ENCODE measurements around the gene SLC6A8.

SLC6A8 gene

DNA sequence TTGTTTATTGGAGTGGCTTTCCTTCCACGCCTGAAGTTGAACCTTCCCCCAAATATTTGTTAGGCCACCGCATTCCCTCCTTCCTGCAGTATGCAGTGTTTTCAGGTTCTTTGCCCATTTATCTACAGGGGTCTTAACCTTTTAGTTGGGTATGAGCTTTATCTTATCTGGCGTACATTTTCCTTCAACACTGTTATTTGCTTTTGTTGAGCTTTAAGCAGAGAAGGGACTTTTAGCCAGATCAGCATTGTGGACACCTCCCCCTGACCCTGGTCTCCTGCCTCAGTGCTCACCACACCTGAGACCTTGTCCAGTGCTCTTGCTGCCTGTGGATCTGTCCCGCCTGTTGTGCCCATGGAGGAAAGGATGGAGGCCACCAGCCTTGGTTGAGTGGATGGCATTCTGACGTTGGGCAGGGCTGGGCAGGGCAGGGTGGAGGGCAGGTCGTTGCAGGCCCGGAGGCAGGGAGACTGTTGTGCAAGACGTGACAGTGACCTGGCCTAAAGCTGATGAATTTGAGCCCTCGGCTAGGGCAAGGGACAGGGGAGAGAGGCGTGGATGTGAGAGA is 41.7 kb upstream of the SLC6A8 start:
- Histone ChIP-seq H3K27me3 (ENCODE audit: insufficient read depth, poor library complexity, severe bottlenecking) (peaks cover 18% of the 10 kb centered on the region), H3K4me1 (ENCODE audit: insufficient read depth, poor library complexity, severe bottlenecking) (peaks cover 5% of the 10 kb centered on the region)
- peak; percentile 46 for DNase-seq (ENCODE audit: low spot score)

DNA sequence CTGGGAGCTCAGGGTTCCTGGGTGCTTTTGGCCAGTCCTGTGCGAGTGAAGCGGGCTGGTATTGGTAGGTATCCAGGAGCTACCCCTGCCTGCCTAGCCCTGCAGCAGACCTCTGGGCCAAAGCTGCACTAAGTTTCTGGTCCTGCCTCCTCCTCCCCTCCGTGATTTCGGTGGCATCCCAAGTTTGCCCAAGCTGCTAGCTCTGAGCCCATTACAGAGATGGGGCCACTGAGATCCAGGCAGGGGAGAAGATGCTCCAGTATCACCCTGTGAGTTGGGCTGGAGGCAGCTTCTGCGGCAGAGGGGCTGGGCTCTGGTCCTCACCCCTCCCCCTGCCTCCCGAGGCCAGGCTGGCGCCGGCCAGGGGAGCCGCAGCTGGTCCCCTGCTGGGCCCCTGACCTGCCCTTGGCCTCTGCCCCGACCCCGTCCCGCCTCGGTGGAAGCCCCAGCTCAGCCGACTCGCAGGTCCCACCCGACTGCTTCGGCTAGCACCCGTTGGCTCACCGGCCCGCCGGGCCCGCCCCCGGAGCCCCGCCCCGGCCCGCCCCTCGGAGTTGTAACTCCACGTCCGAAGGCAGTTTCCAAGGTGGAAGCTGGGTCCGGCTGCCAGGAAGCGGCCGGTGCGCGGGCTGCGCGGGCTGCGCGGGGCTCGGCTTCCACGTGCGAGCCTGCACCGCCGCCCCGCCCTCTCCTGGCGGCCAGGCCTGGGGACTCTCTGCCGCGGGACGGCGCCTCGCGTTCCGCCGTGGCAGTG is 40.9 kb upstream of the SLC6A8 start, which contains the start of gene DUSP9:
Gene DUSP9, plus strand, starts transcription at position 584 of the 754 bp plus-strand sequence. CDS start 751 bp downstream, outside the sequence.
- no peaks in the 10 kb centered on the region for H3K36me3 ChIP-seq (ENCODE audit: low read depth)
- H3K4me1 ChIP-seq (ENCODE audit: insufficient read depth, poor library complexity, severe bottlenecking): peaks cover 5% of the 10 kb centered on the region
- TF ChIP-seq, protein P1, sequence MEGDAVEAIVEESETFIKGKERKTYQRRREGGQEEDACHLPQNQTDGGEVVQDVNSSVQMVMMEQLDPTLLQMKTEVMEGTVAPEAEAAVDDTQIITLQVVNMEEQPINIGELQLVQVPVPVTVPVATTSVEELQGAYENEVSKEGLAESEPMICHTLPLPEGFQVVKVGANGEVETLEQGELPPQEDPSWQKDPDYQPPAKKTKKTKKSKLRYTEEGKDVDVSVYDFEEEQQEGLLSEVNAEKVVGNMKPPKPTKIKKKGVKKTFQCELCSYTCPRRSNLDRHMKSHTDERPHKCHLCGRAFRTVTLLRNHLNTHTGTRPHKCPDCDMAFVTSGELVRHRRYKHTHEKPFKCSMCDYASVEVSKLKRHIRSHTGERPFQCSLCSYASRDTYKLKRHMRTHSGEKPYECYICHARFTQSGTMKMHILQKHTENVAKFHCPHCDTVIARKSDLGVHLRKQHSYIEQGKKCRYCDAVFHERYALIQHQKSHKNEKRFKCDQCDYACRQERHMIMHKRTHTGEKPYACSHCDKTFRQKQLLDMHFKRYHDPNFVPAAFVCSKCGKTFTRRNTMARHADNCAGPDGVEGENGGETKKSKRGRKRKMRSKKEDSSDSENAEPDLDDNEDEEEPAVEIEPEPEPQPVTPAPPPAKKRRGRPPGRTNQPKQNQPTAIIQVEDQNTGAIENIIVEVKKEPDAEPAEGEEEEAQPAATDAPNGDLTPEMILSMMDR (IDR thresholded peaks at IDR 0.05; ENCODE audit: poor library complexity, severe bottlenecking): no peak
- no peaks in the 10 kb centered on the region for H3K9me3 ChIP-seq (ENCODE audit: severe bottlenecking)
- peak; percentile 47 for DNase-seq (ENCODE audit: low spot score)
- peak; percentile 67 for ATAC-seq (ENCODE audit: low read depth)
- H3K27me3 ChIP-seq (ENCODE audit: insufficient read depth, poor library complexity, severe bottlenecking): peaks cover 15% of the 10 kb centered on the region
- H3K4me3 ChIP-seq (ENCODE audit: severe bottlenecking): peak within 1 kb of the TSS; percentile 25
- H3K27ac ChIP-seq (ENCODE audit: poor library complexity, severe bottlenecking): no peak within 1 kb of the TSS

More for the DNA sequence above, 41.7 kb upstream of the SLC6A8 start:
- H3K9me3 ChIP-seq (ENCODE audit: severe bottlenecking): no peaks in the 10 kb centered on the region
- no peaks in the 10 kb centered on the region for H3K36me3 ChIP-seq (ENCODE audit: low read depth)
- no peak overlapping the region for H3K4me3 ChIP-seq (ENCODE audit: severe bottlenecking)
- TF ChIP-seq, protein P1 (IDR thresholded peaks at IDR 0.05; ENCODE audit: poor library complexity, severe bottlenecking): no peak
- ATAC-seq (ENCODE audit: low read depth): peak; percentile 53
- no peak overlapping the region for H3K27ac ChIP-seq (ENCODE audit: poor library complexity, severe bottlenecking)

DNA sequence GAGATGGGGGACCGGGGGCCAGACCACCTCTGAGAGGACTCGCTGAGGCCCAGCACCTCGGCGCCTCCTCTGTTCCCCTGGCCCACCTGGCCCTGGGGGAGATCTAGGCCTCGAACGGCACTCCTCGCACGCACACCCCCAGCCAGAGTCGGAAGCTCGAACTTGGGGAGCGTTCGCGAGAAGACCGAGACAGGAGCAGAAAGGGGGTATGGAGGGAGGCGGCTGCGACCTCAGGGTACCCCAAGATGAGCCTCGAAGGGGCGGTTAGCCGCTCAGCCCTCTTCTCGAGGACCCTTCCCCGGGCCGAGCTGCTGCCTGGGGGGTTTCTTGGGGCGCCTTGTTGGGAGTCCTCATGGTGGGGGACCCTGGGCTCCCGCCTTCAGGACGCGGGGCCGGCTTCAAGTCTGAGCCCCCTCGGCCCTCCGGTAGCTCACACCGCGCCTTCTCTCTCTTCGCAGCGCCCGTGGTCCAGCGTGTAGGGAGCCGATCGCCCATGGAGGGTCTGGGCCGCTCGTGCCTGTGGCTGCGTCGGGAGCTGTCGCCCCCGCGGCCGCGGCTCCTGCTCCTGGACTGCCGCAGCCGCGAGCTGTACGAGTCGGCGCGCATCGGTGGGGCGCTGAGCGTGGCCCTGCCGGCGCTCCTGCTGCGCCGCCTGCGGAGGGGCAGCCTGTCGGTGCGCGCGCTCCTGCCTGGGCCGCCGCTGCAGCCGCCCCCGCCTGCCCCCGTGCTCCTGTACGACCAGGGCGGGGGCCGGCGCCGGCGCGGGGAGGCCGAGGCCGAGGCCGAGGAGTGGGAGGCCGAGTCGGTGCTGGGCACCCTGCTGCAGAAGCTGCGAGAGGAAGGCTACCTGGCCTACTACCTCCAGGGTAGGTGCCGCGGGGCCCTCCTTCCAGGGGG is 40.0 kb upstream of the SLC6A8 start:
- peak; percentile 22 for DNase-seq (ENCODE audit: low spot score)
- H3K27me3 ChIP-seq (ENCODE audit: insufficient read depth, poor library complexity, severe bottlenecking): peaks cover 12% of the 10 kb centered on the region
- H3K4me3 ChIP-seq (ENCODE audit: severe bottlenecking): peak overlapping the region; percentile 25
- no peaks in the 10 kb centered on the region for H3K9me3 ChIP-seq (ENCODE audit: severe bottlenecking)
- H3K4me1 ChIP-seq (ENCODE audit: insufficient read depth, poor library complexity, severe bottlenecking): peaks cover 5% of the 10 kb centered on the region
- H3K27ac ChIP-seq (ENCODE audit: poor library complexity, severe bottlenecking): no peak overlapping the region
- ATAC-seq (ENCODE audit: low read depth): no peak
- TF ChIP-seq, protein P1 (IDR thresholded peaks at IDR 0.05; ENCODE audit: poor library complexity, severe bottlenecking): no peak
- H3K36me3 ChIP-seq (ENCODE audit: low read depth): no peaks in the 10 kb centered on the region

DNA sequence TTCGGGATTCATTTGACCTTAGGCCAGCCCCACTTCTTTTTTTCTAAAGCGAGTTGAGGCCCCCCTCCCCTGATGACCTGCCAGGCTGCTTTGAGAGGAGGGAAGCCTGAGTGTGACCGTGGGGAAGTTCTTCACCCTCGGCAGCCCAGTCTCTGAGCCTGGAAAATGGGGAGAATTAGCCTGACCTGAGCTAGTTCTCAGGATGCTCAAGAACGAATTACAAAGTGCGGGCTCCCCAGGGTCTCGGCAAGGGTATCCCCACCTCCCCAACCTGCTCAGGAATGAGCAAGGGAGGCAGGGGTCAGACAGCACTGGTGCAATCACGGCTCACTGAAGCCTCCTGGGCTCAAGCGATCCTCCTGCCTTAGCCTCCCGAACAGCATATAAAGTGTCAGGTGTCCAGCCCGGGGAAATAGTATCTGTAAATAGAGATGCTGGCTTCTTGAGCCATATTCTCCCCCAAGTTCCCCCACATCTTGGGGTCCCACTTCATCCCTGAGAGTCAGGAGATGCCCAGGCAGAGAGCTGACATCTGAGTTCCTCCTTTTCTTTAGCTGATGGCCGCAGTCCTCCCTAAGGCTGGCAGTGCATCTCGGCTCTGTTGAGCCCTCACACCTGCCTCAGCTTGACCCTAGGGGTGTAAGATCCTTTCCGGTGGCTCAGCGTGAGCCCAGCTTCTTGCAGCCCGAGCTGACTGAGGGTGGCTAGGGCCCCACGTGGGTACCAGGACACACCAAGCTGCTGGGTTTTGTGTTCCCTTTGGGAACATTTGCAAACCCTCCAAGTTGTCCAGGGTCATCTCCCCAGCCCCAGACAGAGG is 39.2 kb upstream of the SLC6A8 start:
- Histone ChIP-seq H3K27me3 (ENCODE audit: insufficient read depth, poor library complexity, severe bottlenecking) (peaks cover 4% of the 10 kb centered on the region), H3K9me3 (ENCODE audit: severe bottlenecking) (no peaks in the 10 kb centered on the region), H3K4me3 (ENCODE audit: severe bottlenecking) (no peak overlapping the region), H3K4me1 (ENCODE audit: insufficient read depth, poor library complexity, severe bottlenecking) (peaks cover 5% of the 10 kb centered on the region), H3K36me3 (ENCODE audit: low read depth) (no peaks in the 10 kb centered on the region), H3K27ac (ENCODE audit: poor library complexity, severe bottlenecking) (no peak overlapping the region)
- no peak for ATAC-seq (ENCODE audit: low read depth)
- TF ChIP-seq, protein P1 (IDR thresholded peaks at IDR 0.05; ENCODE audit: poor library complexity, severe bottlenecking): no peak
- no peak for DNase-seq (ENCODE audit: low spot score)
